Keratinocyte (primary cell): Measurements from ENCODE around the gene CD36.

Experiments used
- EZH2 ChIP-seq: IDR thresholded peaks from one replicate; pipeline ENCODE4 v1.6.1; 2012; ENCODE audit warnings: inconsistent platforms, mild to moderate bottlenecking, low read length, moderate library complexity
- TF ChIP-seq, protein P1 (sequence below), 3 experiments: IDR thresholded peaks in 1 of 3; conservative IDR thresholded peaks in 1 of 3; optimal IDR thresholded peaks in 1 of 3; 2 replicates in 2 of 3; 3 replicates in 1 of 3; pipeline versions ENCODE3 to v1.5.1; 2011; ENCODE audit warnings: low read length in 3 of 3, mild to moderate bottlenecking in 3 of 3, moderate library complexity in 2 of 3, control low read depth in 1 of 3, inconsistent platforms in 1 of 3; ENCODE audit not compliant: insufficient read depth in 2 of 3; ENCODE audit errors: extremely low read depth in 1 of 3

DNA sequence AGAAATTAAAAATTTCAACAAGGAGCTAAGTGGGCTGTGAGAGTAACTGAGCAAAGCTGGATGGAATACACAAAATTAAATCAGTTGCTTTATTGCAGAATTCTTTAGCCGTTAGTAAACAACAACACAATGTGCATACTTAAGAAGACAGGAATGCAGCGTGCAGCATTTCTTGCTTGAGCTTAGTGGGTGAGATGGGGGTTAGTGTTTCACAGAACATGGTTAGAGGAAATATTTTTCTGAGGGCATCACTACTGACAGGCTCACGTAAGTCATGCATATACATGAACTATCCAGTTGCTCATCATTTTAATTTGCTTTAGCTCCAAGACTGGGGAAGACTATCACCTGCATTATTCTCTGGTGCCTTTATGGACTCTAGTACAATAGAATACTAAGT lies 80.8 kb downstream of the CD36 start:
- TF ChIP-seq, protein P1, sequence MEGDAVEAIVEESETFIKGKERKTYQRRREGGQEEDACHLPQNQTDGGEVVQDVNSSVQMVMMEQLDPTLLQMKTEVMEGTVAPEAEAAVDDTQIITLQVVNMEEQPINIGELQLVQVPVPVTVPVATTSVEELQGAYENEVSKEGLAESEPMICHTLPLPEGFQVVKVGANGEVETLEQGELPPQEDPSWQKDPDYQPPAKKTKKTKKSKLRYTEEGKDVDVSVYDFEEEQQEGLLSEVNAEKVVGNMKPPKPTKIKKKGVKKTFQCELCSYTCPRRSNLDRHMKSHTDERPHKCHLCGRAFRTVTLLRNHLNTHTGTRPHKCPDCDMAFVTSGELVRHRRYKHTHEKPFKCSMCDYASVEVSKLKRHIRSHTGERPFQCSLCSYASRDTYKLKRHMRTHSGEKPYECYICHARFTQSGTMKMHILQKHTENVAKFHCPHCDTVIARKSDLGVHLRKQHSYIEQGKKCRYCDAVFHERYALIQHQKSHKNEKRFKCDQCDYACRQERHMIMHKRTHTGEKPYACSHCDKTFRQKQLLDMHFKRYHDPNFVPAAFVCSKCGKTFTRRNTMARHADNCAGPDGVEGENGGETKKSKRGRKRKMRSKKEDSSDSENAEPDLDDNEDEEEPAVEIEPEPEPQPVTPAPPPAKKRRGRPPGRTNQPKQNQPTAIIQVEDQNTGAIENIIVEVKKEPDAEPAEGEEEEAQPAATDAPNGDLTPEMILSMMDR (optimal IDR thresholded peaks at IDR 0.05 in 1 of 3, IDR thresholded peaks at IDR 0.05 in 1 of 3, conservative IDR thresholded peaks at IDR 0.05 in 1 of 3; ENCODE audit: extremely low read depth in 1 of 3, insufficient read depth in 2 of 3, low read length in 3 of 3) = no peak
- no peak for TF ChIP-seq EZH2
